Smooth muscle cell (in vitro differentiated cells): ENCODE data around the gene C18orf63. TPM values are rescaled to one million over a fixed set of nuclear protein-coding genes. Genes with fewer than 3 reads are reported as not detected.

Source experiments
- DNase-seq: peaks from one replicate; lab custom pipeline; 2025; ENCODE audit not compliant: unreplicated experiment; lab: John Stamatoyannopoulos, UW
- H2AFZ ChIP-seq: fragments of 200-600 bp; sonication (generic); 2 replicates; pipeline ENCODE4 v1.6.0; 2016; ENCODE audit warnings: antibody characterized with exemption, low read depth, mild to moderate bottlenecking
- H3F3A ChIP-seq: fragments of 200-600 bp; sonication (generic); 2 replicates; pipeline ENCODE4 v1.6.0; 2017; ENCODE audit warnings: antibody characterized with exemption, low read depth
- H3K27ac ChIP-seq: fragments of 200-600 bp; sonication (generic); 2 replicates; pipeline ENCODE4 v1.5.1; 2016; ENCODE audit warnings: low read depth, mild to moderate bottlenecking
- H3K27me3 ChIP-seq: fragments of 200-600 bp; sonication (generic); 2 replicates; pipeline ENCODE4 v1.6.1; 2016; ENCODE audit warnings: low read depth, mild to moderate bottlenecking
- H3K36me3 ChIP-seq: fragments of 200-600 bp; sonication (generic); 2 replicates; pipeline ENCODE4 v1.5.1; 2016; ENCODE audit warnings: low read depth
- H3K4me1 ChIP-seq: fragments of 200-600 bp; sonication (generic); 2 replicates; pipeline ENCODE4 v1.5.1; 2016; ENCODE audit warnings: low read depth
- H3K4me2 ChIP-seq: fragments of 200-600 bp; sonication (generic); 2 replicates; pipeline ENCODE4 v1.6.0; 2016; ENCODE audit warnings: mild to moderate bottlenecking
- H3K4me3 ChIP-seq: fragments of 200-600 bp; sonication (generic); 2 replicates; pipeline ENCODE4 v1.5.1; 2016; ENCODE audit warnings: mild to moderate bottlenecking
- H3K79me2 ChIP-seq: fragments of 200-600 bp; sonication (generic); 2 replicates; pipeline ENCODE4 v1.6.0; 2016; ENCODE audit warnings: low read depth, mild to moderate bottlenecking
- H3K9ac ChIP-seq: fragments of 200-600 bp; sonication (generic); 2 replicates; pipeline ENCODE4 v1.6.0; 2016; ENCODE audit warnings: low read depth
- H3K9me3 ChIP-seq: fragments of 200-600 bp; sonication (generic); replicated peaks from 2 replicates; pipeline ENCODE4 v1.5.1; 2016; ENCODE audit warnings: low read depth
- H4K20me1 ChIP-seq: fragments of 200-600 bp; sonication (generic); 2 replicates; pipeline ENCODE4 v1.6.0; 2016; ENCODE audit warnings: low read depth
- WGBS: methylation state at CpG from one replicate; pipeline ENCODE4 v1.1.7; 2016; ENCODE audit warnings: low lambda C conversion rate; 5-methylcytosine and 5-hydroxymethylcytosine counted together
- polyA plus RNA-seq: library from polyadenylated mRNA; unstranded; fragments of >200 nt; fragmentation: Nextera tagmentation; extraction: Ambion mirVana; gene quantifications from 2 replicates; pipeline ENCODE4 v1.2.1, GENCODE V29; 2016
- total RNA-seq: library from RNA; depleted of rRNA; stranded (reverse); fragments of >200 nt; gene quantifications from 2 replicates; pipeline ENCODE4 v1.2.3, GENCODE V29; 2014
- TF ChIP-seq, protein P1 (sequence below): fragments of 200-600 bp; sonication (generic); IDR thresholded peaks from 2 replicates; pipeline ENCODE4 v1.5.1; 2017; ENCODE audit warnings: borderline replicate concordance, mild to moderate bottlenecking, antibody characterized with exemption; ENCODE audit not compliant: insufficient read depth, poor library complexity, severe bottlenecking

C18orf63 gene
- total and polyA plus RNA-seq, 2 experiments from 2014 or later: not detected

DNA sequence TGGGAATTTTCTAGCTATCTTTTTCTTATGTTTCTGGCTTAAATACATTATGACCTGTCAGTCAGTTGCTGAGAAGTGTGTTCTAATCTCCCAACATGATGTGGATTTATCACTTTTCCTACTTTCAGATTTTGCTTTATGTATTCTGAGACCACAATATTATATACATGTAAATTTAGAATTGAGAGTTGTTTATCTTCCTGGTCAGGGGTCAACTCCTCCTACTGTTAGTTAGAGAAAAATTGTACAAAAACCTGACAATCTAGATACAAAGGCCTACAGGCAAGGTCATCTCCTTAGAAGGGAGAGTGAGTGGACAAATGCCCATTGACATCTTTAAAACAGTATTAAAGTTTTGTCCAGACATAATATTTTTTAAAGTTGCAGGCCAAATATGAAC, 30.6 kb downstream of the C18orf63 start:
- Histone ChIP-seq H2AFZ (no peak overlapping the region), H3F3A (no peaks in the 10 kb centered on the region), H3K27me3 (no peaks in the 10 kb centered on the region), H3K36me3 (no peaks in the 10 kb centered on the region), H3K4me2 (no peak overlapping the region), H4K20me1 (no peaks in the 10 kb centered on the region), H3K9ac (no peak overlapping the region), H3K4me3 (no peak overlapping the region), H3K79me2 (no peaks in the 10 kb centered on the region), H3K27ac (no peak overlapping the region), H3K4me1 (no peaks in the 10 kb centered on the region), H3K9me3 (no peaks in the 10 kb centered on the region)
- DNase-seq: no peak
- TF ChIP-seq, protein P1, sequence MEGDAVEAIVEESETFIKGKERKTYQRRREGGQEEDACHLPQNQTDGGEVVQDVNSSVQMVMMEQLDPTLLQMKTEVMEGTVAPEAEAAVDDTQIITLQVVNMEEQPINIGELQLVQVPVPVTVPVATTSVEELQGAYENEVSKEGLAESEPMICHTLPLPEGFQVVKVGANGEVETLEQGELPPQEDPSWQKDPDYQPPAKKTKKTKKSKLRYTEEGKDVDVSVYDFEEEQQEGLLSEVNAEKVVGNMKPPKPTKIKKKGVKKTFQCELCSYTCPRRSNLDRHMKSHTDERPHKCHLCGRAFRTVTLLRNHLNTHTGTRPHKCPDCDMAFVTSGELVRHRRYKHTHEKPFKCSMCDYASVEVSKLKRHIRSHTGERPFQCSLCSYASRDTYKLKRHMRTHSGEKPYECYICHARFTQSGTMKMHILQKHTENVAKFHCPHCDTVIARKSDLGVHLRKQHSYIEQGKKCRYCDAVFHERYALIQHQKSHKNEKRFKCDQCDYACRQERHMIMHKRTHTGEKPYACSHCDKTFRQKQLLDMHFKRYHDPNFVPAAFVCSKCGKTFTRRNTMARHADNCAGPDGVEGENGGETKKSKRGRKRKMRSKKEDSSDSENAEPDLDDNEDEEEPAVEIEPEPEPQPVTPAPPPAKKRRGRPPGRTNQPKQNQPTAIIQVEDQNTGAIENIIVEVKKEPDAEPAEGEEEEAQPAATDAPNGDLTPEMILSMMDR: no peak

DNA sequence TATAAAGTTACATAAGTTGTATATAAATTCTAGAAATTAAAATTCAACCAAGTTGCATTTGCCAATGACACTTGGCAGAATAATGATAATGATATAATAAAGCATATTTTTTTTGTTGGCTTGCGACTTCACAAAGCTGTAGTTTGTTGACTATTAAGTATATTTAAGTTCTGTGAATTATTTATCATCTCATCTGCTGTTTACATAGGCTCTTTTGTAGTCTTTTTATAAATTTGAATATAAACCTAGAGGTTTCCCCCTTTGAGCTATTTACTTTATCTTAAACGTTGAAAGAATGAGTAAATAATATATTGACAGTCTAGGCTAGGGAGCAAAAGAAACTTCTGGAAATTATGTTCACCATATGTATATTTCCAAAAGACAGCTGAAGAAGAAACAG, 32.9 kb downstream of the C18orf63 start:
- WGBS: 90% methylated on average over 2 of the region's 2 CpGs
- no peak overlapping the region for H3K9ac ChIP-seq
- no peaks in the 10 kb centered on the region for H3K4me1 ChIP-seq
- no peak overlapping the region for H2AFZ ChIP-seq
- no peak overlapping the region for H3K4me2 ChIP-seq
- no peaks in the 10 kb centered on the region for H3K79me2 ChIP-seq
- H3F3A ChIP-seq: no peaks in the 10 kb centered on the region
- TF ChIP-seq, protein P1: no peak
- H3K27ac ChIP-seq: no peak overlapping the region
- H4K20me1 ChIP-seq: no peaks in the 10 kb centered on the region
- DNase-seq: no peak
- no peaks in the 10 kb centered on the region for H3K9me3 ChIP-seq
- H3K36me3 ChIP-seq: no peaks in the 10 kb centered on the region
- H3K4me3 ChIP-seq: no peak overlapping the region
- peaks cover 1% of the 10 kb centered on the region for H3K27me3 ChIP-seq

DNA sequence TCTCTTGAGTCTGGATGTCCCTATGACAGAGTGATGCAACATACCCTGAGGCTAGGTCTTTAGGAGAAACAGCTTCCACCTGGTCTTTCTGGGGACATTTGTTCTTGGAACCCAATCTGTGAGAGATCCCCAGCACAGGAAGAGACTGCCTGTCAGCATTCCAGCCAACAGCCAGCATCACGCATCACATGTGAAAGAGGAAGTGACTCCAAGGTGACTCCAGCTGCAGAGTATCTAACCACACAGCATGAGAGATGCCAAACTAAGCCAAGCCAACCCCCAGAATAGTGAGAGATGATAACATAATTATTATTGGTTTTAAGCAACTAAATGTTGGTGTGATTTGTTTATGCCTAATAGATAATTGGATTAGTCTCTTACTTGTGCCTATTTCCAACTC, 35.7 kb downstream of the C18orf63 start:
- 33% methylated on average over 1 of the region's 1 CpG for WGBS
- Histone ChIP-seq H3K9me3 (no peaks in the 10 kb centered on the region), H3K27me3 (peaks cover 29% of the 10 kb centered on the region), H3K4me3 (no peak overlapping the region), H3K4me1 (no peaks in the 10 kb centered on the region), H4K20me1 (no peaks in the 10 kb centered on the region), H3K27ac (no peak overlapping the region), H3K9ac (no peak overlapping the region), H3K79me2 (no peaks in the 10 kb centered on the region), H3K4me2 (no peak overlapping the region), H3F3A (no peaks in the 10 kb centered on the region), H2AFZ (no peak overlapping the region), H3K36me3 (no peaks in the 10 kb centered on the region)
- TF ChIP-seq, protein P1: no peak
- no peak for DNase-seq

DNA sequence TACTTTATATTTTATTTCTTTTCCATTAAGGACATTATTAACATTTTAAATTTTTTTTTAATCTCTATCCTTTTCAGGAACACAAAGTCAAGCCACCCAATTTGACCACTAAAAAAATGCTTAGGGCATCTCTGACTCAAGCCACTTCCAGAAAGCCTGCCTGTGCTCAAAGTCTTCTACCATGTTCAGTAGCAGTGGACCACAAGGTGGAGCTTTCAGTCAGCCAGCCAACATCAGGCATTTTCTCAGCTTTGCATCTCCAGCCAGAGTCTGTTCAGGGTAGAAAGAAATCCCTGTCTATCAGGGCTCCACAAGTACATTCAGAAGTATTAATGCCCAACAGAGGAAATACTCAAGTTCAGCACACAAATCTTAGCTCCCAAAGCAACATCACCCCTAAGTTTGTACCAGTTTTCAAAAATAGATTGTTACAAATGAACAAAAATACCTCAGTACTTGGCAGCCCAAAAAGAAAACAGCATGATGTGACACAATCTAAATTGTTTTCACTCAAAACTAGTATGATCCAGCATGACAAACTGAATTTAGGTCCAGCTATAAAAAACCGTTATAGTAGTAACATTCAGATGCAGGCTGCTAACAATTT, 37.6 kb downstream of the C18orf63 start:
- Histone ChIP-seq H3K9ac (no peak overlapping the region), H3K9me3 (no peaks in the 10 kb centered on the region), H3K79me2 (no peaks in the 10 kb centered on the region), H2AFZ (no peak overlapping the region), H3K4me1 (no peaks in the 10 kb centered on the region), H4K20me1 (no peaks in the 10 kb centered on the region), H3K4me2 (no peak overlapping the region), H3K4me3 (no peak overlapping the region), H3K36me3 (no peaks in the 10 kb centered on the region), H3F3A (no peaks in the 10 kb centered on the region), H3K27me3 (peaks cover 40% of the 10 kb centered on the region), H3K27ac (no peak overlapping the region)
- TF ChIP-seq, protein P1: peak; percentile 64
- WGBS: 48% methylated on average over 1 of the region's 1 CpG
- DNase-seq: no peak
